Thyroid gland (tissue), 4 donors: Measurements from ENCODE around the gene SND1.

ENCODE experiments used
- CTCF ChIP-seq, 6 experiments: fragments of 200-600 bp in 3 of 6; fragments of 450-650 bp in 3 of 6; sonication (generic) in 3 of 6; IDR thresholded peaks; one replicate each; pipeline ENCODE4 v1.5.1; 2016 to 2019; ENCODE audit warnings: antibody characterized with exemption in 6 of 6, mild to moderate bottlenecking in 2 of 6, inconsistent platforms in 1 of 6, moderate library complexity in 1 of 6
- POLR2A ChIP-seq, 2 donors: fragments of 450-650 bp; IDR thresholded peaks; one replicate each; pipeline ENCODE4 v1.6.1; 2017; ENCODE audit warnings: antibody characterized with exemption in 2 of 2, mild to moderate bottlenecking in 2 of 2, moderate library complexity in 1 of 2

DNA sequence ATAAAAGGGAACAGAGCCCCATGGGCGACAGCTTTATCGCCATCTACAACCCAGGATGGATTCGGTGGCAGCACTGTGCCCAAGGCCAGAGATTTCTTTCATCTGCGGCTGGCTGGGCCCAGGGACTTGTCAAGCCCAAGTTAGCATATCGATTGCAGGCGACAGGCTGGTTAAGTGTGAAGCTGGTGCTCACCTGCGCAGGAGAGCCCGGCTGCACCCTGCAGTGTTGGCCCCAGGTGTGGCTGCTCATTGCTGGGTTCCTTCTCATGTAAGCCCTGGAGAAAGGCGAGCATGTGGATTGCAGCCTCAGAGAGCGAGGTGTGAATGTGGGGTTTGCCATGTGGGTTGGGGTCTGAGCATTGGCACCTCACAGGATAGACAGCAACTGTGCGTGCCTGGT, 419.8 kb downstream of the SND1 start:
- no peak for TF ChIP-seq CTCF (IDR thresholded peaks at IDR 0.05)
- no peak for TF ChIP-seq POLR2A (IDR thresholded peaks at IDR 0.05)
